Measurements from ENCODE around the gene AK4.

DNA sequence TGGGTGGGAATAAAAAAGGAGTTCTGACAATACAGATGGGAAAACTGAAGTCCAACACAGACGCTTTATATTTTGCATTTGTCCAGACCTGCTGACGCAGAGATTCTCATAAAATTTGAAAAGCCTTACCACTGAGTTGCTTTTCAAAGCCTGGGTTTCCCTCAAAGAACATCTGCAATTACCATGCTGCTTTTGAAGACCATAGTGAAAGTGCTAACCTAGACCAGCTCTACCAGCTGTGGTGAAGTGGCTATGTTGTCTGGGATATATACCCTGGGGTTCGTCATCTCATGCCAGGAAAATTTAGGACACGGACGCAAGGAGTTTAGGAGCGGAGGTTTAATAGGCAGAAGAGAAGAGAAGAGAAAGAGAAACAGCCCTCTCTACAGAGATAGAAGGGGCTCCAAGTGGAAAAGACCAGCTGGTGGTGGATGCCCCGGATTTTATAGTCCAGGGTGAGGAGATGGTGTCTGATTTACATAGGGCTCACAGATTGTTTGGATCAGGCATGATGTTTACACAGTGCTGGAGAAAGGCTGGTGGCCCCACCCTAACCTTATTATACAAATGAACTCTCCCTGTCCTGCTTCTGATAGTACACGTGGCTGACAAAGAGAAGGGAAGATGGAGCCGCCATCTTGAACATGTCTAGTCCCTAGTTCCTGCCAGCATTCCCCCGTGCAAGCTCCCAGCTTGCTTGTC is 73.8 kb downstream of the AK4 start:
- TF ChIP-seq EZH2phosphoT487 (IDR thresholded peaks at IDR 0.05; ENCODE audit: insufficient read depth, low read depth) (no peak), EZH2 (IDR thresholded peaks at IDR 0.05; ENCODE audit: insufficient read depth, poor library complexity, severe bottlenecking) (no peak)

All from GM23248 (cell line).